SIG-M5 (cell line): ENCODE data around the gene CCL27.

ENCODE experiments used
- DNase-seq: peaks from one replicate; lab custom pipeline; 2025; lab: John Stamatoyannopoulos, UW

CCL27 gene

GRCh38 chr9:34684145-34684544 lies 21.7 kb upstream of the CCL27 start:
- no peak for DNase-seq

DNA sequence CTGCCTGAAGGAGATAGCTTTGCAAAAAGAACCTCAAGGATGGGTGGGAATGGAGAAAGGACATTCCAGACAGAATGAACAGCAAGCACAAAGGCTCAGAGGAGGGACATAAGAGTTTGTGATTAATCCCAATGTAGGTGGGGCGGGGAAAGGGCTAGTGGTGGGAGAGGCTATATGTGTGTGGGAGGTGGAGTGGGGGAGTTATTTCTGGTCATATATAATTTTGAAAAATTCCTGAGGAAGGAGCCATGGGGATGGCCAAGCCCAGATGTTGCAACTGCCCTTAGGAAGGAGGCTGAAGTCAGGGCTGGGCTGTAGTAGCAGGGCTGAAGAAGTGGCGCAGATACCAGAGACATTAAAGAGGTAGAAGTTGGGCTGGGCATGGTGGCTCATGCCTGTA lies 13.4 kb upstream of the CCL27 start:
- no peak for DNase-seq

- no peak for DNase-seq
Measured at GRCh38 chr9:34675048-34675714, 12.7 kb upstream of the CCL27 start.

GRCh38 chr9:34674440-34674839 lies 12.0 kb upstream of the CCL27 start:
- DNase-seq, result no peak

DNA sequence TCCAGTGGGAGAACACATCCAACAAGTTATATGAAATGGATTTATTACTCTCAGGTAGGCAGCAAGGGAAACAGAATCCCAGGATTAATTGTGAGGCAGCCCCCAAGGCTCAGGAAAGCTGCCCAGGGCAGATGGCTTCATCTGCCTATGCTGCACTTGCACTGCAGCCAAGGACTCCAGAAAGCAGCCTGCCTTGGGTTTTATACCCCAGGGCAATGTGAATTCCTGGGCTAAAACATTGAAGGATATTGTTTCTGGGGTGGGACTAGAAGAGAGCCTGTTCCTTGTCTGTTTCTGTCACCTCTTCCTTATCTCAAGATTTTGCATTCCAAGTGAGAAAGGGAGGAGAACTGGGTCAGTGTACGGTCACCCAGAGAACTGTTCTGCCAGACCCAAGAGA lies 8.8 kb upstream of the CCL27 start:
- DNase-seq, result no peak

DNA sequence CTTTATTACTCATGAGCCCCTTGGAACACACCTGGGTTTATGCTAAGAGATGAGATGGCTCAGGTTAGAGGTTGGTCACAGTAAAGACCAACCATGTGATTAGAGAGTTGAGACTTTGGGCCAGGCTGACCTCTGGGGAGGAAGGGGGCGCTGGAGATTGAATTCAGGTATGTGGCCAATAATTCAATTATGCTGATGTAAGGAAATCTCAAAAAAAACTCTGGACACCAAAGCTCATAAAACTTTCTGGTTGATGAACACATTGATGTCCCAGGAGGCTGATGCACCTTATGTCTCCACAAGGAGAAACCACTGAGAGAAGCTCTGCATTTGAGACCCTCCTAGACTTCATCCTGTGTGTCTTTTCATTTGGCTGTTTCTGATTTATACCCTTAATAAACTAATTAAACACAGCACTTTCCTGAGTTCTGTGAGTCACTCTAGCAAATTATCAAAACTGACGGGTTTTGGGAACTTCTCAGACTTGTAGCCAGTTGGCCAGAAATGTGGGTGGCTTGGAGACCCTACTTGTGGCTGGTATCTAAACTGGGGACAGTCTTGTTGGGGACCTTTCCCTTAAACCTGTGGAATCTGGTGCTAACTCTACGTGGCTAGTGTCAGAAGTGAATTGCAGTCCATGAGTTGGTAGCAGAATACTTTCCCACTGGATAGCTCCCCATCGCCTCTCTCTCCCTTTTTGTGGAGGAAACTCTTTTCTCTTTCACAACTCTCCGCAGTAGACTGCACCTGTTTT lies 7.5 kb upstream of the CCL27 start:
- no peak for DNase-seq

DNA sequence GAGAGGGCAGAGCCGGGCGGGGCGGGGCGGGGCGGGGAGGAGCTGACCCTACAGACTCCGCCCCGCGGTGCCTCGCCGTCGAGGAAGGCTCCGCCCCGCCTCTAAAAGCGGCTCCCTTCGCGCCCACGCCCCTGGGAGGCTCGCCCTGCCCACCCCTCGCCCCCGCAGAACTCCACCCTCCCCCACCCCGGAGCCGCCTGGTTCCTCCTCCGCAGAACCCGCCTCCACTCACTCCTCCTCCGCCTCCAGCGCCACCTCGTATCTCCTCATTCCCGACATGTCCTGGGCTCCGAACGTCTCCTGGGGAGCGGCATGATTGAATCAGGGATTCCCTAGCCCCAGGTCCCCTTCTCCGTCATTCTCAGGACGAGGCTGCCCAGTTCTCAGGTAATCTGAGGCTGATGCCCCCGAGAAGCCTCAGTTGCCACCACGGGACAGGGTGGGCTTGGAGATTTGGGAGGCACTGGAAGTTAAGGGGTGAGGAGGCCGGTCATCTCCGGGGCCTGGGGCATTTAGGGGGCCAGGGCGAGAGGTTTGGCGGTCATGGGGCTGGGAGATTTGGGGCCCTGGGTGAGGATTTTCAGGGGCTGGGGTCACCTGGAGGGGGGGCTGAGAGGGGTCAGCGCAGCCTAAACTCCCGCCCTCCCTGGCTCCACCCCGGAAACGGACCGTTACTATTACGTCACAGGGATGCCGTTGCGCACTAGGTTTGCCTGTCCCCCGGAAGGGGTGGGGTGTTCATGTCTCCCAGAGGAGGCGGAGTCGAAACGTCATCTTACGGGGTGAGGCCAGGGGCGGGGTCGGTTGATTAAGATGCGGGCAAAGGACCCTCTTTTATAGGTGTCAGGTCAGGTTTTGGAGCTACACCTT lies 3.2 kb upstream of the CCL27 start:
- peak; percentile 78 for DNase-seq

- DNase-seq, result no peak
Measured at GRCh38 chr9:34665067-34665380, 2.6 kb upstream of the CCL27 start.

- peak; percentile 31 for DNase-seq
Measured at GRCh38 chr9:34664281-34665066, 2.0 kb upstream of the CCL27 start.

DNA sequence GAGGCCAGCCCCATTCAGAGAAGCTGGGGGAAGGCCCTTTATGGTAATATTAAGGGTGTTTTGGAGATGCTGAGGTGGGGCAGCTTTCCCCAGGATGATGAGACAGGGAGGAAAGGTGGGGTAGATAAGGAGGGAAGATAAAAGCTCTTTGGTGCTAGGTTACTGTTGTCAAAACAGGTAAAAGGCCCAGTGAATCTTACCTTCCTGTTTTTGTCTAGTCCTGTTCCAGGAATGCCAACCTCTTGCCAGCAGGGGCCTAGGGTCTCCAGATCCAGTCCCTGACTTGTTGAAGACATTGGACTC lies 797 bp upstream of the CCL27 start:
- no peak for DNase-seq

DNA sequence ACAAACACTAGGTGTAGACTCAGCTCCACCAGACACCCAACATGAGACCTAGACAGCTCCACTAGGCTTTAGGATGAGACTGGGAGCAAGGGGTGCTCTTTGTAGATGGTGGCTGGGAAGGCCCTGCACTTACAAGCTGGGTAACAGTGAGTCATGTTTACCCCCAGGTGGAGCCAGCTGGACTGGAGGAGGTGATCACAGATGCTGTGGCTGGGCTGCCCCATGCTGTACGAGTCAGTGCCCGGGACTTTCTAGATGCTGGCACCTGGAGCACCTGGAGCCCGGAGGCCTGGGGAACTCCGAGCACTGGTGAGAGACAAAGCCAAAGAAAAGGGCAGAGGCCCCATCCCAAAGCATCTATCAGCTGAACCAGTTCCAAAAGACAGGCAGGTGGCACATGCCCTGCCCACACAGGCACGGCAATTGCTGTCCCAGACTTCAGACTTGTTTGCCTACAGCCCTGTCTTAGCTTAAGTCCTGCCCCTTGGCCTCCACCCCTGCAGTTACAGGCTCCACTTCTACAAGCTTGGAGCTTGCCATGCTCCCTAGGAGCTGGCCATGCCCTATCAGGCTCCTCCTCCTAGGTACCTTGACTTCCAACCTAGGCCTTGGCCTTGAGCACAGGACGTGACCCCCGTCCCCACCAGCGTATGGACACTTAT lies 2.7 kb downstream of the CCL27 start:
- no peak for DNase-seq

DNA sequence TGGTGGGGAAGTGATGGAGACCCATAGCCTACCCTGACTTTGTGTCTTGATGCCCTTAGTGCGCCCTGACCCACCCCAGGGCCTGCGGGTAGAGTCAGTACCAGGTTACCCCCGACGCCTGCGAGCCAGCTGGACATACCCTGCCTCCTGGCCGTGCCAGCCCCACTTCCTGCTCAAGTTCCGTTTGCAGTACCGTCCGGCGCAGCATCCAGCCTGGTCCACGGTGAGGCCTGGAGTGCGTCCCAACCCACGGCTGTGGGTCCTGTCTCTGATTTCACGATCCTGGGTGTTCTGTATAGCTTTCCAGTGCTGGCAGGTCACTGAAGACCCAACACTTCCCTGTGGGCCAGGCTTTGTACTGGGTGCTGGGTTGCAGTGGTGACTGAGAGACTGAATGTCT lies 4.0 kb downstream of the CCL27 start:
- DNase-seq, result no peak

- no peak for DNase-seq
Measured at GRCh38 chr9:34656992-34657391, 5.5 kb downstream of the CCL27 start.

- DNase-seq, result no peak
Measured at GRCh38 chr9:34655394-34655793, 7.1 kb downstream of the CCL27 start.

- DNase-seq, result no peak
Measured at GRCh38 chr9:34654323-34655051, 8.0 kb downstream of the CCL27 start.

DNA sequence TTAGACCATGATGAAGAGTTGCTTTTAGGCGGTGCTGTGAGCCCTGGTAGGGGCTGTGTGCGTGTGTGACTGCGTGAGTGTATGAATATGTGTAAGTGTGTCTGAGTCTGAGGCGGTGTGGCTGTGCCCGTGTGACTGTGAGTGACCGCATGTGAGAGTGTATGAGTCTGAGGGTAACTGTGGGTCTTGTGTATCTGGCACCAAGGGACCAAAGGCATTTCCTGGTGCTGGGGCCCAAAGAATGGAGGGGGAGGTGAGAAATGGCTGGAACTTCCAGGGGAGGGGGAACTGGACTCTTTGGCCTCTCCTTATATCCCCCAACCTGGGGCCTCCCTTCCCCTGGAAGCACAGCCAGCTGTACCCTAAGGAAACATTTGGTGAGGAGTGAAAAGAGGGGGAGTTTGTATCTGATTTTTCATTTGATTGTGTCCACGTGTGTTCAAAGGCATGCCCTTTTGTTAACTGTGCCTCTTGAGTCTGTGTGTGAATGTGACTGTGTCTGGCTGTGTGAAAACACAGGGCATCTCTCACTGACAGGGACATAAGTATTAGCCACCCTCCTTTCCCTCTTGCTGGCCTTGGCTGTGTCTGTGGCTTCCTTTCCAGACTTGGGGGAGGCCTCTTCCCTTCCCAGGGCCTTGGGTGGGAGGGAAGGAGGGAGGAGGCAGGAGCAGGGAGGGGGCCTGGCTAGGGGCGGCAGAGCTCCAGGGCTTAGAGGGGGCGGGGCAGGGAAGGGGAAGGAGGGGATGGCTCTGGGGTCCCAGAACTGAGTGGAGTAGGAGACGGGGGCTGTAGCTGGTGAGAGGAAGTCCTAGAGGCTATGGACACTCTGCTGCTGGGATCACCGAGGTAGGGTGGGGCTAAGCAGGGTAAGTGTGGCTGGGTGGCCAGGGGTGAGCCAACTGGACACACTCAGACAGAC lies 9.0 kb downstream of the CCL27 start:
- DNase-seq, result no peak

GRCh38 chr9:34652602-34653000 lies 9.9 kb downstream of the CCL27 start:
- no peak for DNase-seq

DNA sequence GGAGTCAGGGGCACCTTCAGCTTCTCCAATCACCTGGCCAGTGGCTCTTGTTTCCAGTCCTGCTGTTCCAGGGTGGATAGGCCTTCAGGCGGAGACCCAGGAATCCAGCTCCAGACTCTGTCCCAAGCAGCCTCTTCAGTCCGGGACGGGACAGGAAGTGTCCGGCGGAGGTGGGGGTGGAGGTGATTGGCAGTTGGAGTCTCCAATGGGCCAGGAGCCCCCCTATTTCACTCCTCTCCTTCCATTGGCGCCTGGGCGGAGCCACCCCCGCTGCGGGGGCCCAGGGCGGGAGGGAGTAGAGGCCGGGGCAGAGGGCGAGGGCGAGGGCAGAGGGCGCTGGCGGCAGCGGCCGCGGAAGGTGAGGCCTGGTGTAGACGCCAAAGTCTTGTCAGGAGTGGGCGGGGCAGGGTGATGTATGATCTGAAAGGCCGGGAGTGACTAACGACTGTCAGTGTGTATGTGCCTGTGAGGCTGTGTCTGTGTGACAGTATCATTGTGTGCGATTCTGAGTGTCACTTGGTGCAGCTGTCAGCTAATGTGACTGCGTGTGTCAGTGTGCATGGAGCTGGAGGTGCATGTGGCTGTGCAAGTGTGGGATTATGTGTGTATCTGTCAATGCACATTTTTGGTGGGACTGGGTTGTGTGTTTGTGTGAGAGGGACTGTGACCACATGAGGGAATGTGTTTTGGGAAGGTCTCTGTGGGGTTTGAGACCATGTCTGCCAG lies 10.4 kb downstream of the CCL27 start, which contains the start of gene IL11RA:
TSS of gene IL11RA (plus strand) at position 310 of the 726 bp plus-strand sequence. CDS start 3,033 bp downstream, outside the sequence.
- no peak for DNase-seq

DNA sequence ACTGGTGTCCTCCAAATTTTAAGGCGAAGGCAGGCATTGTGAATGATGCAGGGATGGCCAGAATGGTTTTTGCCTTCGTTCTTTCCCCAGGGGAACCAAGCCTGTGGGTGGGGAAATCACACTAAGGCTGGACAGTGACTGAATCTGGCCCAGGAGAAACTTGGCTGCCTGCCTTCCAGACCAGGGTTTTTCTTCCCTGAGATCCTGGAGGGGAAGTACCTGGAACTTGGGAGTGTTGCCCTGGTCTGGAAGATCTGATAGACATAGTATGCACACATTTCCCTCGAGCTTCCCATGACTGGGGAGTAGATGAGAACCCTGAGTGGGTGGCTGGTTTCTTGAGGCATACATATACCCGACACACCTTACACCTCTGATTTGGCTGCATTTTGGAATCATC lies 11.1 kb downstream of the CCL27 start:
- no peak for DNase-seq
